HL-60 (cell line): ENCODE measurements around the gene PLEKHA5.

ENCODE experiments used
- DNase-seq, 2 experiments: peaks; one replicate each; pipeline ENCODE4 v3.0.0-alpha.2; 2010 to 2020; ENCODE audit warnings: low read depth in 1 of 2, low spot score in 1 of 2
- H3K27ac ChIP-seq: fragments of 250-450 bp; sonication (Bioruptor Pico); replicated peaks from 2 replicates; pipeline ENCODE4 v1.5.1; 2020; ENCODE audit warnings: mild to moderate bottlenecking, moderate library complexity
- H3K27me3 ChIP-seq: fragments of 250-450 bp; sonication (Bioruptor Pico); 2 replicates; pipeline ENCODE4 v1.5.1; 2021; ENCODE audit warnings: mild to moderate bottlenecking, moderate library complexity; ENCODE audit not compliant: insufficient read depth, poor library complexity, severe bottlenecking
- H3K4me3 ChIP-seq: replicated peaks from 2 replicates; pipeline ENCODE4 v1.5.1; 2011; ENCODE audit warnings: mild to moderate bottlenecking, control low read depth, low read length; ENCODE audit not compliant: insufficient read depth
- CTCF ChIP-seq: IDR thresholded peaks from one replicate; pipeline ENCODE4 v1.5.1; 2011; ENCODE audit warnings: low read length, control low read depth, inconsistent platforms; ENCODE audit not compliant: insufficient read depth
- GABPA ChIP-seq: IDR thresholded peaks from 2 replicates; pipeline ENCODE4 v1.6.1; 2012; ENCODE audit warnings: low read depth
- POLR2AphosphoS5 ChIP-seq: IDR thresholded peaks from 2 replicates; pipeline ENCODE4 v1.6.1; 2012; ENCODE audit warnings: low read depth
- REST ChIP-seq: IDR thresholded peaks from 2 replicates; pipeline ENCODE4 v1.6.1; 2012; ENCODE audit warnings: low read depth; ENCODE audit not compliant: insufficient replicate concordance
- SPI1 ChIP-seq: IDR thresholded peaks from 2 replicates; pipeline ENCODE4 v1.6.1; 2012; ENCODE audit warnings: low read depth, mild to moderate bottlenecking, borderline replicate concordance

The PLEKHA5 gene

GRCh38 chr12:19312637-19313036 is 183.1 kb downstream of the PLEKHA5 start:
- no peak for DNase-seq
- TF ChIP-seq SPI1 (no peak), POLR2AphosphoS5 (no peak), CTCF (no peak)
- H3K27me3 ChIP-seq: no peaks in the 10 kb centered on the region
- no peak overlapping the region for H3K27ac ChIP-seq
- no peak overlapping the region for H3K4me3 ChIP-seq

GRCh38 chr12:19316425-19316824 is 186.9 kb downstream of the PLEKHA5 start:
- Histone ChIP-seq H3K27ac (no peak overlapping the region), H3K4me3 (no peak overlapping the region), H3K27me3 (no peaks in the 10 kb centered on the region)
- no peak for DNase-seq
- no peak for TF ChIP-seq CTCF
- no peak for TF ChIP-seq SPI1
- no peak for TF ChIP-seq POLR2AphosphoS5
- no peak for TF ChIP-seq GABPA
- no peak for TF ChIP-seq REST

- H3K4me3 ChIP-seq: no peak overlapping the region
- DNase-seq: no peak
- TF ChIP-seq POLR2AphosphoS5 (no peak), REST (no peak), CTCF (no peak), SPI1 (no peak), GABPA (no peak)
- no peaks in the 10 kb centered on the region for H3K27me3 ChIP-seq
- no peak overlapping the region for H3K27ac ChIP-seq
Measured at GRCh38 chr12:19322376-19322775, 192.8 kb downstream of the PLEKHA5 start.

GRCh38 chr12:19323805-19324204 is 194.3 kb downstream of the PLEKHA5 start:
- DNase-seq: no peak
- TF ChIP-seq REST: no peak
- no peak for TF ChIP-seq POLR2AphosphoS5
- TF ChIP-seq GABPA: no peak
- TF ChIP-seq CTCF: no peak
- no peak for TF ChIP-seq SPI1
- H3K4me3 ChIP-seq: no peak overlapping the region
- H3K27ac ChIP-seq: no peak overlapping the region
- H3K27me3 ChIP-seq: no peaks in the 10 kb centered on the region
